BJ (cell line): ENCODE measurements around the gene IQCC. TPM values are rescaled to one million over a fixed set of nuclear protein-coding genes. Genes with fewer than 3 reads are reported as not detected.

Source experiments
- CTCF ChIA-PET: fragments of 350-600 bp; formaldehyde crosslinking; extraction: SDS; loops from one replicate; lab custom pipeline; 2021; ENCODE audit warnings: antibody characterized with exemption, inconsistent platforms; lab: Yijun Ruan, JAX
- POLR2A ChIA-PET: fragments of 300-600 bp; sonication (Branson Sonifier 250); formaldehyde crosslinking; extraction: SDS; loops from one replicate; lab custom pipeline; 2021; ENCODE audit warnings: antibody characterized with exemption; lab: Charles Lee
- DNase-seq: peaks from one replicate; pipeline ENCODE4 v3.0.0-alpha.2; 2011; ENCODE audit warnings: low read depth
- H3K27me3 ChIP-seq: 2 replicates; pipeline ENCODE4 v1.6.0; 2011; ENCODE audit warnings: low read length; ENCODE audit not compliant: control insufficient read depth, insufficient read depth
- H3K36me3 ChIP-seq: 2 replicates; pipeline ENCODE4 v1.5.1; 2011; ENCODE audit warnings: low read length; ENCODE audit not compliant: control insufficient read depth, insufficient read depth
- H3K4me3 ChIP-seq: 2 replicates; pipeline ENCODE4 v1.5.1; 2011; ENCODE audit warnings: low read depth, mild to moderate bottlenecking, control low read depth, low read length
- polyA plus RNA-seq: library from polyadenylated mRNA; depleted of rRNA; stranded (reverse); fragments of >200 nt; gene quantifications from 2 replicates; pipeline ENCODE4 v1.2.3, GENCODE V29; 2011
- TF ChIP-seq, protein P1 (sequence below): IDR thresholded peaks from 2 replicates; pipeline ENCODE4 v1.5.1; 2011; ENCODE audit warnings: low read depth, mild to moderate bottlenecking, control low read depth, inconsistent platforms, low read length, moderate library complexity; ENCODE audit not compliant: insufficient read depth

The IQCC gene
- polyA plus RNA-seq, 1 experiment = 2.1 TPM

DNA sequence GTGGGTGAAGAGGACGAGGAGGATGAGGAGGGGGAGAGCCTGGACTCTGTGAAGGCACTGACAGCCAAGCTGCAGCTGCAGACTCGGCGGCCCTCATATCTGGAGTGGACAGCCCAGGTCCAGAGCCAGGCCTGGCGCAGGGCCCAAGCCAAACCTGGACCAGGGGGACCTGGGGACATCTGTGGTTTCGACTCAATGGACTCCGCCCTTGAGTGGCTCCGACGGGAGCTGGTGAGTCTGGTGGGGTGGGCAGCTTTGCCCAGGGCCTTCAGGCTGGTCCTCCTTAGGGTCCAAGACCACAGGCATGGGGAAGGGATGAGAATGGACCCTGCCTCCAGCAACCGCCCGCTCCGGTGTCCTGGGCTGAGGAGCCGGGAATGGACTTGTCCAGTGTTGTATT is 42.0 kb downstream of the IQCC start:
- CTCF ChIA-PET = interaction anchor here (0.6 to 3.9 kb wide), 14 partner anchors 8 to 97 kb away, joined by 3 to 35 read pairs (median 3); no protein-coding TSS in a partner anchor
- DNase-seq = no peak
- no peak overlapping the region for H3K4me3 ChIP-seq
- H3K27me3 ChIP-seq = no peaks in the 10 kb centered on the region
- TF ChIP-seq, protein P1, sequence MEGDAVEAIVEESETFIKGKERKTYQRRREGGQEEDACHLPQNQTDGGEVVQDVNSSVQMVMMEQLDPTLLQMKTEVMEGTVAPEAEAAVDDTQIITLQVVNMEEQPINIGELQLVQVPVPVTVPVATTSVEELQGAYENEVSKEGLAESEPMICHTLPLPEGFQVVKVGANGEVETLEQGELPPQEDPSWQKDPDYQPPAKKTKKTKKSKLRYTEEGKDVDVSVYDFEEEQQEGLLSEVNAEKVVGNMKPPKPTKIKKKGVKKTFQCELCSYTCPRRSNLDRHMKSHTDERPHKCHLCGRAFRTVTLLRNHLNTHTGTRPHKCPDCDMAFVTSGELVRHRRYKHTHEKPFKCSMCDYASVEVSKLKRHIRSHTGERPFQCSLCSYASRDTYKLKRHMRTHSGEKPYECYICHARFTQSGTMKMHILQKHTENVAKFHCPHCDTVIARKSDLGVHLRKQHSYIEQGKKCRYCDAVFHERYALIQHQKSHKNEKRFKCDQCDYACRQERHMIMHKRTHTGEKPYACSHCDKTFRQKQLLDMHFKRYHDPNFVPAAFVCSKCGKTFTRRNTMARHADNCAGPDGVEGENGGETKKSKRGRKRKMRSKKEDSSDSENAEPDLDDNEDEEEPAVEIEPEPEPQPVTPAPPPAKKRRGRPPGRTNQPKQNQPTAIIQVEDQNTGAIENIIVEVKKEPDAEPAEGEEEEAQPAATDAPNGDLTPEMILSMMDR = no peak
- H3K36me3 ChIP-seq = no peaks in the 10 kb centered on the region
- POLR2A ChIA-PET = interaction anchor here (0.6 kb wide), 1 partner anchor 23 kb away, joined by 3 read pairs; no protein-coding TSS in a partner anchor

DNA sequence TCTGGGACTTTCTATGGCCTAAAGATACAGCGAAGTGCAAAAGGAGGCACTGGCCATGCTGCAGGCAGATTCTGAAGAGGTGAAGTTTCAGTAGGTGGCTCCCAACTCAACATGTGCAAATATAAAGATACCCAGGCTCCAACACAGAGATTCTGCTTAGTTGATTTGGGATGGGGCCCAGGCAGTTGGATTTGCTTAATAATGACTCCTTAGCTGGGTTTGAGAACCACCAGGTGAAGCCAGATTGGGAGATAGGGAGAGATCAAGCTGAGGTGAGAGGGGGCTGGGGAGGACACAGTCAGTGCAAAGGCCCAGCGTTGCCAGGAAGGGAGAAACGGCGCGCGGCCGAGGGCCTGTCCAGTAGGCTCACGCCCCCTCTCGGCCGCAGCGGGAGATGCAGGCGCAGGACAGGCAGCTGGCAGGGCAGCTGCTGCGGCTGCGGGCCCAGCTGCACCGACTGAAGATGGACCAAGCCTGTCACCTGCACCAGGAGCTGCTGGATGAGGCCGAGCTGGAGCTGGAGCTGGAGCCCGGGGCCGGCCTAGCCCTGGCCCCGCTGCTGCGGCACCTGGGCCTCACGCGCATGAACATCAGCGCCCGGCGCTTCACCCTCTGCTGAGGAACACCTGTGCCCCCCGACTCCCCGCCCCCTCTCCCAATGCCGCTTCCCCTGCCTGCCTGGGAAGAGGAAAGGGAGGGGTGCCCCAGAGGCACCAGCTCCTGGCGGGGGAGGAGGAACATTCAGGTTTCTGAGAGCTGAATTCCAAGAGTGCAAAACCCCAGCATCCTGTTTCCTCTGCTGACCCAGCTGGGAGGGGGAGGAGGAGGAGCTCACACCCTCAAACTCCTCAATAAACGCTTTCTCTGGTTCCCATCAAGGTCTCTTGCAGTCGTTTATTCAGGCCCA is 42.8 kb downstream of the IQCC start:
- H3K4me3 ChIP-seq = no peak overlapping the region
- DNase-seq = no peak
- CTCF ChIA-PET = interaction anchor here (0.7 to 3.9 kb wide), 20 partner anchors 9 to 153 kb away, joined by 3 to 35 read pairs (median 3); partner anchors contain the start of genes EIF3I and TMEM234
- POLR2A ChIA-PET = interaction anchor here (0.6 to 0.9 kb wide), 3 partner anchors 23 to 537 kb away, joined by 3 to 4 read pairs (median 3); partner anchors contain the start of gene MARCKSL1
- TF ChIP-seq, protein P1 = peak; percentile 90
- no peaks in the 10 kb centered on the region for H3K36me3 ChIP-seq
- no peaks in the 10 kb centered on the region for H3K27me3 ChIP-seq

DNA sequence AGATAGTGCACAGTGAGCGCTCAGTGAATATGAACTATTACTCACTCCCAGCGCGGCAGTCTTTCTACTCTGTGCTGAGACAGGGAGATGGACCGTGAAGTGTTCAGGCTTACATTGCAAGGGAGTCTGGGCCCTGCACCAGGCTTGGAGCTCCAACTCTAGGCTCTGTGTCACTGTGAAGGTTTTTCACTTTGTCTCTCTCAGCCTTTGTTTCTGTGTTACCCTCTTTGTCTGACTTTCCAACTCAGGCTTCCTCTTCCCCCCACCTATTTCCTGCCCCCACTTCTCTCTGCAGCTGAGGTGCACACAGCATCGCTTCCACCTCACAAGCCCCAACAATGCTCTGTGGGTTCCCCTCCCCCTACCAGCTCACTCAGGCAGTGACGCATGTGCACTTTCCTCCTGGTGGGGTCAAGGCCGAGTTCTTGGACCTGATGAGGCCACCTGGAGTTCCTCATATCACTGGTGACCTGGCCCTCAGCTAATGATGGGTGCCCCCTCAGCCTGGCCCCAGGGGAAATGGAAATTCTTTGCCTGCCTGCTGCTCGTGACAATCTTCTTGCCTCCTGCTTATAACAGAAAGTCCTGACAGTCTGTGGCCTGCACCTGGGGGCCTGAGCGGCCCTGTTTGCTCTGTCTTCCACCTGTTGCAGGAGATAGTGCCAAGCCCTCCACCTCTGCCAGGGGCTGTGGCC is 44.5 kb downstream of the IQCC start:
- no peak for DNase-seq
- CTCF ChIA-PET = interaction anchor here (0.7 to 3.0 kb wide), 4 partner anchors 11 to 38 kb away, joined by 4 to 22 read pairs (median 6); no protein-coding TSS in a partner anchor
- TF ChIP-seq, protein P1 = no peak
- POLR2A ChIA-PET = no interaction called here
- H3K4me3 ChIP-seq = no peak overlapping the region
- no peaks in the 10 kb centered on the region for H3K27me3 ChIP-seq
- H3K36me3 ChIP-seq = no peaks in the 10 kb centered on the region

DNA sequence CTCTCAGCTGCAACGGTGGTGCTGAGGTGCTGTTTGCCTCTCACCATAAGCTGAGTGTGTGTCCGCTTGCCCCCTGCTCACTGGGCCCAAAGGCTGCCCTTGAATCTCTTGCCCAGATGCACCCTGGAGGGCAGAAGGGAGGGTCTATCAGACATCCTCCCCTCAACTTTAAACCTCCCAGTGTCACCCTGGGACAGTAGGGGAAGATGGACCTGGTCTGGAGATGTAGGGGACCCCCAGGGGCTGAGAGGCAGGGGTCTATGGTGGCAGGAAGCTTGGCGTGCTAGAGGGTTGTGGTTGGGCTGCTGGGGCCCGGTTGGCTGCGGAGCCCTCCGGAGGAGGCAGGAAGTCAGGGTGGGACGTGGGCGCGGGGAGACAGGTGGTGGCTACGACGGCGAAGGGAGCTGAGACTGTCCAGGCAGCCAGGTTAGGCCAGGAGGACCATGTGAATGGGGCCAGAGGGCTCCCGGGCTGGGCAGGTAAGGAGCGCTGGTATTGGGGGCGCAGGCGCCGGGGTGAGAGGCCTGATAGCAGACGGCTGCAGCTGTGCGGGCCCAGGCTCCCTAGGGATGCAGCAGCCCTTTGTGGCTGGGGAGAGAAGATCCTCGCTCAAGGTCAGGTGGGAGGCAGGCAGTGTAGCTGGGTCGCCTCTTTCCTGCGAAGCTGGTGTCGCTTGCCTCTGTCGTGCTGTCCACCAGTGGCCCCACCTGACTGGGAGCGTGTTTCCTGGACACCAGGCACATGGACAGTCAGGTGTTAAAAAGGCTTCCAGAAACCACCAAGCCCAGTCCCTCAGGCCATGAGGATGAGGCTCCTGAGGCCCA is 45.6 kb downstream of the IQCC start, which contains the start of gene LCK:
Gene LCK, plus strand, starts transcription at position 373 of the 824 bp plus-strand sequence. CDS start 23,065 bp downstream, outside the sequence.
- DNase-seq = no peak
- Histone ChIP-seq H3K36me3 (no peaks in the 10 kb centered on the region), H3K4me3 (no peak within 1 kb of the TSS), H3K27me3 (no peaks in the 10 kb centered on the region)
- CTCF ChIA-PET = interaction anchor here (1.1 to 1.9 kb wide), 2 partner anchors 36 kb away, joined by 4 to 8 read pairs; no protein-coding TSS in a partner anchor
- POLR2A ChIA-PET = no interaction called here
- TF ChIP-seq, protein P1 = no peak
